ENCODE measurements around the gene BCL2L12. TPM values are rescaled to one million over a fixed set of nuclear protein-coding genes. Genes with fewer than 3 reads are reported as not detected.

The BCL2L12 gene
- total RNA-seq, 1 experiment from 2014 or later: 93.9 TPM

DNA sequence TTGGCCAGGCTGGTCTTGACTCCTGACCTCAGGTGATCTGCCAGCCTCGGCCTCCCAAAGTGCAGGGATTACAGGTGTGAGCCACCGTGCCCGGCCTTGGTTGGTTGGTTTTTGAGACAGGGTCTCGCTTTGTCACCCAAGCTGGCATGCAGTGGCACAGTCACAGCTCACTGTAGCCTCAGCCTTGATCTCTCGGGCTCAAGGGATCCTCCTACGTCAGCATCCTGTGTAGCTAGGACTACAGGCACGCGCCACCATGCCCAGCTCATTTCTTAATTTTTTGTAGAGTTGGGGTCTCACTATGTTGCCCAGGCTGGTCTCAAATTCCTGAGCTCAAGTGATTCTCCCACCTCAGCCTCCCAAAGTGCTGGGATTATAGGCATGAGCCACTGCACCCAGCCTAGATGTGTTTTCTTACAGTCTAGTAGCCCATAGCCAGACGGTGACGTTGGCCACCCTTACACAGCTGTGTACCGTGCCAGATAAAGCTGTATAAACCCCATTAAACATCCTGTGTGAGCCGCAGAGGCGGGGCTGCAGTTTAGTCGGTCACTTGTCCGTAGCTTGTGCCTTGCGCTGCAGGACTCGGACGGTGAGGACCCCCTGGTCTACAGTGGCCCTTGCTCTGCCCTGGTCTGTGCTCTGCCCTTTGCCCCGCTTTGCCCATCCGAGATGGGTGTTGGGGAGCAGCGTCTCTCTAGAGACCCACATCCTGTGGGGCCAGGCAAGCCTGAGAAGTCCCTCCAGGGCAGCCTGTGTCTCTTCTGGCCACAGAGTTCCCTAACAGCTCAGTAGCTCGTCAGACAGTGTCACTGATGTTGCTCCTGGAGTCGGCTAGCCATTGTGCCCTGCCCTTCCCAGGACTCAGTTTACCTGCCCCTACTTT is 9.9 kb upstream of the BCL2L12 start:
- no peak overlapping the region for H3K9ac ChIP-seq (ENCODE audit: low read length)
- H3K4me1 ChIP-seq (ENCODE audit: control insufficient read depth in 1 of 2, insufficient read depth in 2 of 2, low read length in 2 of 2): no peaks in the 10 kb centered on the region
- DNase-seq (ENCODE audit: low read depth, low spot score) (no peak), ATAC-seq (no peak)
- no peaks in the 10 kb centered on the region for H3K27me3 ChIP-seq (ENCODE audit: insufficient read depth, low read length)
- peaks cover 8% of the 10 kb centered on the region; the same call in 1 of the 2 replicates for H3K79me2 ChIP-seq (ENCODE audit: insufficient read depth, low read length)
- H3K4me3 ChIP-seq (replicated peaks in 1 of 2; ENCODE audit: low read depth in 1 of 2, low read length in 2 of 2): no peak overlapping the region
- ChIA-PET POLR2A (interaction anchor here (0.6 to 1.8 kb wide), 4 partner anchors 9 to 213 kb away, joined by 3 to 5 read pairs (median 4); partner anchors contain the start of genes RRAS and SCAF1), CTCF (no interaction called here), RAD21 (ENCODE audit: low non-redundant PET in 1 of 2, low total read pairs in 2 of 2, uncharacterized antibody in 2 of 2, unreplicated experiment in 2 of 2) (no interaction called here)
- H3K9me2 ChIP-seq (ENCODE audit: insufficient read depth): no peaks in the 10 kb centered on the region
- no peak overlapping the region for H3K27ac ChIP-seq (ENCODE audit: low read depth, low read length)
- H3K9me3 ChIP-seq (ENCODE audit: control insufficient read depth in 1 of 2, insufficient read depth in 1 of 2, low read depth in 1 of 2, low read length in 2 of 2): no peaks in the 10 kb centered on the region
- H4K20me1 ChIP-seq (ENCODE audit: insufficient read depth): no peaks in the 10 kb centered on the region
- no TSS peak for BruUV-seq (replicated peaks)
- H3K4me2 ChIP-seq (ENCODE audit: low read length): no peak overlapping the region
- TF ChIP-seq POLR2A (IDR thresholded peaks at IDR 0.05; ENCODE audit: borderline replicate concordance, extremely low read depth, insufficient read depth, insufficient read length) (no peak), CEBPB (IDR thresholded peaks at IDR 0.05; ENCODE audit: low read depth) (no peak), EGR1 (IDR thresholded peaks at IDR 0.05; ENCODE audit: low read depth) (no peak), SP1 (IDR thresholded peaks at IDR 0.05; ENCODE audit: low read depth) (no peak), SRF (IDR thresholded peaks at IDR 0.05; ENCODE audit: low read depth) (no peak), ZFX (IDR thresholded peaks at IDR 0.05) (no peak), ZNF274 (IDR thresholded peaks at IDR 0.05; ENCODE audit: low read depth, low read length) (no peak), ATF3 (IDR thresholded peaks at IDR 0.05) (no peak), POLR2AphosphoS5 (IDR thresholded peaks at IDR 0.05; ENCODE audit: low read depth, low read length) (no peak), ZBTB33 (IDR thresholded peaks at IDR 0.05; ENCODE audit: extremely low read depth, insufficient replicate concordance, low read length) (no peak), RAD21 (IDR thresholded peaks at IDR 0.05; ENCODE audit: low read depth) (no peak), SIN3A (IDR thresholded peaks at IDR 0.05; ENCODE audit: low read depth) (no peak), MAX (IDR thresholded peaks at IDR 0.05) (no peak), FOSL1 (IDR thresholded peaks at IDR 0.05; ENCODE audit: low read depth) (no peak), CBX3 (IDR thresholded peaks at IDR 0.05; ENCODE audit: low read depth) (no peak), TCF7L2 (IDR thresholded peaks at IDR 0.05; ENCODE audit: borderline replicate concordance, extremely low read depth, insufficient read depth, insufficient read length) (no peak), EZH2 (IDR thresholded peaks at IDR 0.05) (no peak)
- TF ChIP-seq, protein P1, sequence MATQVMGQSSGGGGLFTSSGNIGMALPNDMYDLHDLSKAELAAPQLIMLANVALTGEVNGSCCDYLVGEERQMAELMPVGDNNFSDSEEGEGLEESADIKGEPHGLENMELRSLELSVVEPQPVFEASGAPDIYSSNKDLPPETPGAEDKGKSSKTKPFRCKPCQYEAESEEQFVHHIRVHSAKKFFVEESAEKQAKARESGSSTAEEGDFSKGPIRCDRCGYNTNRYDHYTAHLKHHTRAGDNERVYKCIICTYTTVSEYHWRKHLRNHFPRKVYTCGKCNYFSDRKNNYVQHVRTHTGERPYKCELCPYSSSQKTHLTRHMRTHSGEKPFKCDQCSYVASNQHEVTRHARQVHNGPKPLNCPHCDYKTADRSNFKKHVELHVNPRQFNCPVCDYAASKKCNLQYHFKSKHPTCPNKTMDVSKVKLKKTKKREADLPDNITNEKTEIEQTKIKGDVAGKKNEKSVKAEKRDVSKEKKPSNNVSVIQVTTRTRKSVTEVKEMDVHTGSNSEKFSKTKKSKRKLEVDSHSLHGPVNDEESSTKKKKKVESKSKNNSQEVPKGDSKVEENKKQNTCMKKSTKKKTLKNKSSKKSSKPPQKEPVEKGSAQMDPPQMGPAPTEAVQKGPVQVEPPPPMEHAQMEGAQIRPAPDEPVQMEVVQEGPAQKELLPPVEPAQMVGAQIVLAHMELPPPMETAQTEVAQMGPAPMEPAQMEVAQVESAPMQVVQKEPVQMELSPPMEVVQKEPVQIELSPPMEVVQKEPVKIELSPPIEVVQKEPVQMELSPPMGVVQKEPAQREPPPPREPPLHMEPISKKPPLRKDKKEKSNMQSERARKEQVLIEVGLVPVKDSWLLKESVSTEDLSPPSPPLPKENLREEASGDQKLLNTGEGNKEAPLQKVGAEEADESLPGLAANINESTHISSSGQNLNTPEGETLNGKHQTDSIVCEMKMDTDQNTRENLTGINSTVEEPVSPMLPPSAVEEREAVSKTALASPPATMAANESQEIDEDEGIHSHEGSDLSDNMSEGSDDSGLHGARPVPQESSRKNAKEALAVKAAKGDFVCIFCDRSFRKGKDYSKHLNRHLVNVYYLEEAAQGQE (IDR thresholded peaks at IDR 0.05; ENCODE audit: low read depth): no peak
- no peak overlapping the region for H2AFZ ChIP-seq (ENCODE audit: low read depth, low read length, poor library complexity, severe bottlenecking)
- H3K36me3 ChIP-seq (ENCODE audit: control insufficient read depth in 1 of 2, insufficient read depth in 2 of 2, low read length in 2 of 2): peaks cover 35 to 56% of the 10 kb centered on the region in 2 experiments; a peak in 3 of 4 replicates
- intact Hi-C loops (cut with micrococcal nuclease): no loop called here
